Nephron (organoid): ENCODE results near the gene PTH1R.

ENCODE experiments used
- H3K27ac Mint-ChIP-seq, 3 experiments: 2 replicates each; pipeline ENCODE4 v1.8.0; 2020; ENCODE audit warnings: mixed read lengths in 3 of 3, mild to moderate bottlenecking in 2 of 3, moderate library complexity in 1 of 3
- H3K27me3 Mint-ChIP-seq: 2 replicates; pipeline ENCODE4 v1.8.0; 2021; ENCODE audit warnings: low read depth, mild to moderate bottlenecking, moderate library complexity, mixed read lengths
- H3K36me3 Mint-ChIP-seq: 2 replicates; pipeline ENCODE4 v1.8.0; 2020; ENCODE audit warnings: low read depth, mixed read lengths
- H3K4me1 Mint-ChIP-seq: 2 replicates; pipeline ENCODE4 v1.8.0; 2020; ENCODE audit warnings: mixed read lengths
- H3K4me3 Mint-ChIP-seq, 3 experiments: 2 replicates each; pipeline ENCODE4 v1.8.0; 2020; ENCODE audit warnings: mild to moderate bottlenecking in 3 of 3, mixed read lengths in 3 of 3, moderate library complexity in 2 of 3
- H3K9me3 Mint-ChIP-seq: 2 replicates; pipeline ENCODE4 v1.8.0; 2020; ENCODE audit warnings: mixed read lengths
- CTCF ChIP-seq, 3 experiments: fragments of 200-600 bp; sonication (generic); IDR thresholded peaks; one replicate each; pipeline ENCODE4 v1.5.0; 2021; ENCODE audit warnings: antibody characterized with exemption in 3 of 3; ENCODE audit not compliant: unreplicated experiment in 3 of 3

The PTH1R gene

GRCh38 chr3:46856576-46857471, 20.7 kb upstream of the PTH1R start:
- no peak for TF ChIP-seq CTCF (IDR thresholded peaks at IDR 0.05; ENCODE audit: unreplicated experiment in 3 of 3)
- Mint-ChIP-seq H3K4me1 (peaks cover 23% of the 10 kb centered on the region), H3K27ac (peak overlapping the region; percentile 10 to 32 (median 22)), H3K36me3 (no peaks in the 10 kb centered on the region), H3K9me3 (no peaks in the 10 kb centered on the region), H3K4me3 (no peak overlapping the region), H3K27me3 (peaks cover 7% of the 10 kb centered on the region)

DNA sequence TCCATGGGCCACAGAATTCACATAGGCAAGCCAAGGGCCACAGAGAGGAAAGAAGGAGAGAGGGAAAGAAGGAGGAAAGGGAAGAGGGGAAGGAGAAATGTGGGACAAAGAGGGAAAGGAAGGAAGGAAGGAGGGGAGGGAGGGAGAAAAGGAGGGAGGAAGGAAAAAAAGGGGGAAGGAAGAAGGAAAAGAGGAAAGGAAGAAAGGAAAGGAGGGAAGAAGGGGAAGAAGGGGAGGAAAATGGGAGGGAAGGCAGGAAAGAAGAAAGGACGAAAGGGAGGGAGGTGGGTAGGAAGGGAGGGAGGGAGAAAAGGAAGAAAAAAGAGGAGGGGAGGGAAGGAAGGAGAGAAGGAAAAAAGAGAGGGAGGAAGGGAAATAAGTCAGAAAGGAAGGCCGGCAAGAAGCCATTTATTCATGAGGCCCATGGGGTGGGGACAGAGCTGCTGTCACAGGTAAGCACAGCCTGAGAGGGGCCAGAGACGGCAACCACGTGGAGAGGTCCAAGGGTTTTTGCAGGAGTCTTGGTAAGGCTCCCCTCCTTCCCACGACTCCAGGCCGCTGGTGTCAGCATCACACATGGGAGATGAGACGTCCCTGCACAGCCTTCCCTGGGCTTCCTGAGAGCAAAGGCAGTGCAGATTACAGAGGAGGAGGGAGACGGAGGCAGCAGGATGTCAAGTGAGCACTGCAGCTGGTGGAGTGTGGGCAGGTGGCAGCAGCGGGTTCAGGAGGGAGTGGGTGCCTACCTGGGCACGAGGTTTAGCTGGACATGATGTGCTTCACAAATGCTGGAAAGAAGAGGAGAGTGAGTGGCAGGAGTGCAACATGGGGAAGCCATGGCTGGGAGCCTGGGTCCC, 19.8 kb upstream of the PTH1R start:
- Mint-ChIP-seq H3K27ac (peak overlapping the region in 1 of 3 experiments; percentile 12), H3K4me3 (no peak overlapping the region), H3K27me3 (peaks cover 7% of the 10 kb centered on the region), H3K36me3 (no peaks in the 10 kb centered on the region), H3K4me1 (peaks cover 17% of the 10 kb centered on the region), H3K9me3 (no peaks in the 10 kb centered on the region)
- no peak for TF ChIP-seq CTCF (IDR thresholded peaks at IDR 0.05; ENCODE audit: unreplicated experiment in 3 of 3)

GRCh38 chr3:46858456-46858855, 19.1 kb upstream of the PTH1R start:
- Mint-ChIP-seq H3K4me1 (peaks cover 11% of the 10 kb centered on the region), H3K36me3 (no peaks in the 10 kb centered on the region), H3K27me3 (peaks cover 7% of the 10 kb centered on the region), H3K4me3 (no peak overlapping the region), H3K27ac (no peak overlapping the region), H3K9me3 (no peaks in the 10 kb centered on the region)
- TF ChIP-seq CTCF (IDR thresholded peaks at IDR 0.05; ENCODE audit: unreplicated experiment in 3 of 3): no peak

- H3K4me1 Mint-ChIP-seq: peaks cover 18% of the 10 kb centered on the region
- H3K27me3 Mint-ChIP-seq: peaks cover 6% of the 10 kb centered on the region
- H3K36me3 Mint-ChIP-seq: no peaks in the 10 kb centered on the region
- TF ChIP-seq CTCF (IDR thresholded peaks at IDR 0.05; ENCODE audit: unreplicated experiment in 3 of 3): no peak
- H3K27ac Mint-ChIP-seq: peak overlapping the region in 2 of 3 experiments; percentile 33 to 57
- H3K4me3 Mint-ChIP-seq: no peak overlapping the region
- no peaks in the 10 kb centered on the region for H3K9me3 Mint-ChIP-seq
These were observed 18.4 kb upstream of the PTH1R start for GRCh38 chr3:46859001-46859710.

GRCh38 chr3:46860017-46860809, 17.3 kb upstream of the PTH1R start:
- H3K36me3 Mint-ChIP-seq: no peaks in the 10 kb centered on the region
- H3K4me1 Mint-ChIP-seq: peaks cover 29% of the 10 kb centered on the region
- H3K9me3 Mint-ChIP-seq: no peaks in the 10 kb centered on the region
- peak; percentile 35 to 45 (median 38) for TF ChIP-seq CTCF (IDR thresholded peaks at IDR 0.05; ENCODE audit: unreplicated experiment in 3 of 3)
- H3K27ac Mint-ChIP-seq: no peak overlapping the region
- no peaks in the 10 kb centered on the region for H3K27me3 Mint-ChIP-seq
- H3K4me3 Mint-ChIP-seq: no peak overlapping the region
